Ovary (tissue), 3 donors: ENCODE data around the gene PEX6.

Experiments used
- POLR2A ChIP-seq: fragments of 450-650 bp; IDR thresholded peaks from one replicate; pipeline ENCODE4 v1.6.1; 2017; ENCODE audit warnings: antibody characterized with exemption, mild to moderate bottlenecking, moderate library complexity
- TF ChIP-seq, protein P1 (sequence below), 3 donors: fragments of 450-650 bp in 2 of 3; fragments of 200-600 bp in 1 of 3; IDR thresholded peaks; one replicate each; pipeline versions ENCODE4 v1.5.1 to v1.8.0; 2016 to 2022; ENCODE audit warnings: antibody characterized with exemption in 3 of 3, mild to moderate bottlenecking in 1 of 3
- donor health status: DM: no; HTN: no; CAD: no.

DNA sequence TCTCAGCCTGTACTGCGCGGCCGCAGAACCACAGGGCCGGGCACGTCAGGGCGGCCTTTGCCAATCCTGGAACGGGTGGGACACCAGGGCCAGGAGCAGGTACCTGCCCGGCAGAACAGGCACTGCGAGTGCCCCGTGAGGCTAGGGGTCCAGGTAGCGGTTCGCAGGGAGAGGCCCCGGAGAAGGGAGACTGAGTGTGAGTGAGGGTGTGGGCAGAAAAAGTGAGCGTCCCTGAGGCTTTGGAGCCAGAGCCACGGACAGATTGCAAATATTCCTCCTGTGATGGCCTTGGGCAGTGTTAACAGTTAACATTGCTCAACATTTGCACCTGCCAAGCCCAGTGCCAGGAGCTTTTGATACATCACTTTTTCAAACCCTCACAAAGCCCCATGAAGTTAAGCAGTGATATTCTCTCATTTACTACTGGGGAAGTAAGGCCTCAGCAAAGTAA is 17.9 kb downstream of the PEX6 start:
- no peak for TF ChIP-seq POLR2A
- TF ChIP-seq, protein P1, sequence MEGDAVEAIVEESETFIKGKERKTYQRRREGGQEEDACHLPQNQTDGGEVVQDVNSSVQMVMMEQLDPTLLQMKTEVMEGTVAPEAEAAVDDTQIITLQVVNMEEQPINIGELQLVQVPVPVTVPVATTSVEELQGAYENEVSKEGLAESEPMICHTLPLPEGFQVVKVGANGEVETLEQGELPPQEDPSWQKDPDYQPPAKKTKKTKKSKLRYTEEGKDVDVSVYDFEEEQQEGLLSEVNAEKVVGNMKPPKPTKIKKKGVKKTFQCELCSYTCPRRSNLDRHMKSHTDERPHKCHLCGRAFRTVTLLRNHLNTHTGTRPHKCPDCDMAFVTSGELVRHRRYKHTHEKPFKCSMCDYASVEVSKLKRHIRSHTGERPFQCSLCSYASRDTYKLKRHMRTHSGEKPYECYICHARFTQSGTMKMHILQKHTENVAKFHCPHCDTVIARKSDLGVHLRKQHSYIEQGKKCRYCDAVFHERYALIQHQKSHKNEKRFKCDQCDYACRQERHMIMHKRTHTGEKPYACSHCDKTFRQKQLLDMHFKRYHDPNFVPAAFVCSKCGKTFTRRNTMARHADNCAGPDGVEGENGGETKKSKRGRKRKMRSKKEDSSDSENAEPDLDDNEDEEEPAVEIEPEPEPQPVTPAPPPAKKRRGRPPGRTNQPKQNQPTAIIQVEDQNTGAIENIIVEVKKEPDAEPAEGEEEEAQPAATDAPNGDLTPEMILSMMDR (IDR thresholded peaks at IDR 0.05), result no peak
